Endothelial cell of umbilical vein (primary cell): Measurements from ENCODE around the gene TSHZ1.

Source experiments
- EZH2 ChIP-seq: IDR thresholded peaks from 2 replicates; pipeline ENCODE4 v1.6.1; 2012; ENCODE audit warnings: borderline replicate concordance, low read depth, mild to moderate bottlenecking, moderate library complexity, low read length, inconsistent platforms; ENCODE audit not compliant: severe bottlenecking
- POLR2A ChIP-seq: IDR thresholded peaks from 2 replicates; pipeline ENCODE4 v1.6.1; 2012; ENCODE audit warnings: low read depth, mild to moderate bottlenecking, control low read depth, low read length
- TF ChIP-seq, protein P1 (sequence below), 2 donors: IDR thresholded peaks; 1 replicate in 1 of 2; 2 replicates in 1 of 2; pipeline ENCODE4 v1.5.1; 2011; ENCODE audit warnings: low read length in 2 of 2, mild to moderate bottlenecking in 2 of 2, moderate library complexity in 2 of 2, control low read depth in 1 of 2, inconsistent platforms in 1 of 2, low read depth in 1 of 2; ENCODE audit not compliant: insufficient read depth in 1 of 2; ENCODE audit errors: extremely low read depth in 1 of 2
- TF ChIP-seq, protein P2 (sequence below): IDR thresholded peaks from 2 replicates; pipeline ENCODE4 v1.6.1; 2011; ENCODE audit not compliant: insufficient read depth, insufficient read length

- TF ChIP-seq POLR2A, result no peak
- TF ChIP-seq, protein P1, sequence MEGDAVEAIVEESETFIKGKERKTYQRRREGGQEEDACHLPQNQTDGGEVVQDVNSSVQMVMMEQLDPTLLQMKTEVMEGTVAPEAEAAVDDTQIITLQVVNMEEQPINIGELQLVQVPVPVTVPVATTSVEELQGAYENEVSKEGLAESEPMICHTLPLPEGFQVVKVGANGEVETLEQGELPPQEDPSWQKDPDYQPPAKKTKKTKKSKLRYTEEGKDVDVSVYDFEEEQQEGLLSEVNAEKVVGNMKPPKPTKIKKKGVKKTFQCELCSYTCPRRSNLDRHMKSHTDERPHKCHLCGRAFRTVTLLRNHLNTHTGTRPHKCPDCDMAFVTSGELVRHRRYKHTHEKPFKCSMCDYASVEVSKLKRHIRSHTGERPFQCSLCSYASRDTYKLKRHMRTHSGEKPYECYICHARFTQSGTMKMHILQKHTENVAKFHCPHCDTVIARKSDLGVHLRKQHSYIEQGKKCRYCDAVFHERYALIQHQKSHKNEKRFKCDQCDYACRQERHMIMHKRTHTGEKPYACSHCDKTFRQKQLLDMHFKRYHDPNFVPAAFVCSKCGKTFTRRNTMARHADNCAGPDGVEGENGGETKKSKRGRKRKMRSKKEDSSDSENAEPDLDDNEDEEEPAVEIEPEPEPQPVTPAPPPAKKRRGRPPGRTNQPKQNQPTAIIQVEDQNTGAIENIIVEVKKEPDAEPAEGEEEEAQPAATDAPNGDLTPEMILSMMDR (IDR thresholded peaks at IDR 0.05; ENCODE audit: extremely low read depth in 1 of 2, insufficient read depth in 1 of 2, low read depth in 1 of 2, low read length in 2 of 2), result no peak
- TF ChIP-seq, protein P2, sequence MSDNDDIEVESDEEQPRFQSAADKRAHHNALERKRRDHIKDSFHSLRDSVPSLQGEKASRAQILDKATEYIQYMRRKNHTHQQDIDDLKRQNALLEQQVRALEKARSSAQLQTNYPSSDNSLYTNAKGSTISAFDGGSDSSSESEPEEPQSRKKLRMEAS, result no peak
- no peak for TF ChIP-seq EZH2
These were observed 64.6 kb downstream of the TSHZ1 start for GRCh38 chr18:75275226-75275625.
